H1 (cell line): ENCODE results near the gene IFT43. TPM values are rescaled to one million over a fixed set of nuclear protein-coding genes. Genes with fewer than 3 reads are reported as not detected.

ENCODE experiments used
- CTCF ChIA-PET: fragments of 300-600 bp; sonication (Branson Sonifier 250); formaldehyde crosslinking; loops from one replicate; lab custom pipeline; 2021; ENCODE audit not compliant: partially characterized antibody; lab: Charles Lee
- POLR2A ChIA-PET: fragments of 300-600 bp; sonication (Branson Sonifier 250); formaldehyde crosslinking; loops from one replicate; lab custom pipeline; 2021; ENCODE audit warnings: inconsistent platforms; ENCODE audit not compliant: partially characterized antibody; lab: Charles Lee
- DNase-seq, 2 experiments: peaks; one replicate each; pipeline versions ENCODE4 v3.0.0 to v3.0.0-alpha.2; 2010 to 2022; ENCODE audit warnings: low spot score in 2 of 2, low read depth in 1 of 2, mixed read lengths in 1 of 2
- FAIRE-seq: peaks from 2 replicates; lab custom pipeline; 2011; peaks lifted over from hg19 to GRCh38; lab: Jason Lieb, UNC
- H2AFZ ChIP-seq: 2 replicates; pipeline ENCODE4 v1.8.1; 2012; ENCODE audit warnings: low read length, inconsistent platforms
- H2AK5ac ChIP-seq: 2 replicates; pipeline ENCODE4 v1.6.1; 2013; ENCODE audit warnings: low read depth, low read length
- H2BK120ac ChIP-seq: replicated peaks from 2 replicates; pipeline ENCODE3; 2013; ENCODE audit warnings: low read depth, low read length, inconsistent platforms
- H2BK12ac ChIP-seq: 2 replicates; pipeline ENCODE4 v1.6.1; 2013; ENCODE audit warnings: low read depth, low read length
- H2BK15ac ChIP-seq: 2 replicates; pipeline ENCODE4 v1.6.1; 2013; ENCODE audit warnings: low read length
- H2BK20ac ChIP-seq: 2 replicates; pipeline ENCODE4 v1.6.1; 2013; ENCODE audit warnings: low read length
- H2BK5ac ChIP-seq: 2 replicates; pipeline ENCODE4 v1.6.1; 2013; ENCODE audit warnings: low read depth, low read length
- H3K14ac ChIP-seq: 2 replicates; pipeline ENCODE4 v1.6.1; 2013; ENCODE audit warnings: inconsistent platforms; ENCODE audit not compliant: insufficient read length
- H3K18ac ChIP-seq: 2 replicates; pipeline ENCODE4 v1.6.1; 2013; ENCODE audit warnings: low read length; ENCODE audit errors: extremely low read depth
- H3K23ac ChIP-seq: 2 replicates; pipeline ENCODE4 v1.6.1; 2013; ENCODE audit warnings: inconsistent platforms; ENCODE audit not compliant: insufficient read length
- H3K23me2 ChIP-seq: 2 replicates; pipeline ENCODE4 v1.6.1; 2013; ENCODE audit warnings: low read depth, low read length
- H3K27ac ChIP-seq: 2 replicates; pipeline ENCODE4 v1.6.1; 2011; ENCODE audit warnings: low read depth, low read length, inconsistent platforms
- H3K27me3 ChIP-seq, 4 experiments: replicated peaks in 1 of 4; 1 replicate in 1 of 4; 2 replicates in 3 of 4; pipeline versions ENCODE4 v1.6.1 to v1.8.1; 2011 to 2013; ENCODE audit warnings: low read length in 3 of 4, mild to moderate bottlenecking in 3 of 4, inconsistent platforms in 2 of 4, mixed read lengths in 2 of 4, moderate library complexity in 1 of 4; ENCODE audit not compliant: control insufficient read depth in 3 of 4, insufficient read depth in 3 of 4; ENCODE audit errors: extremely low read depth in 1 of 4
- H3K36me3 ChIP-seq, 4 experiments: 2 replicates each; pipeline versions ENCODE4 v1.6.1 to v1.8.1; 2011 to 2013; ENCODE audit warnings: mild to moderate bottlenecking in 4 of 4, low read length in 3 of 4, moderate library complexity in 2 of 4, control low read depth in 1 of 4, inconsistent platforms in 1 of 4; ENCODE audit not compliant: insufficient read depth in 4 of 4, control insufficient read depth in 2 of 4
- H3K4ac ChIP-seq: replicated peaks from 2 replicates; pipeline ENCODE3; 2013; ENCODE audit warnings: low read length, low read depth, mixed read lengths, inconsistent platforms; ENCODE audit not compliant: insufficient read length
- H3K4me1 ChIP-seq, 4 experiments: replicated peaks in 1 of 4; 1 replicate in 1 of 4; 2 replicates in 3 of 4; pipeline versions ENCODE4 v1.6.1 to v1.8.1; 2011 to 2013; ENCODE audit warnings: low read length in 3 of 4, inconsistent platforms in 2 of 4, mixed read lengths in 1 of 4; ENCODE audit not compliant: insufficient read depth in 4 of 4, control insufficient read depth in 3 of 4
- H3K4me2 ChIP-seq, 2 experiments: 2 replicates each; pipeline versions ENCODE4 v1.6.1 to v1.8.1; 2011 to 2013; ENCODE audit warnings: low read depth in 2 of 2, low read length in 2 of 2, control low read depth in 1 of 2, inconsistent platforms in 1 of 2, mild to moderate bottlenecking in 1 of 2; ENCODE audit not compliant: insufficient read depth in 1 of 2
- H3K4me3 ChIP-seq, 4 experiments: fragments of 200-600, 300-600 bp in 1 of 4; sonication (generic), shearing (Covaris generic), sonication (Bioruptor Twin) in 1 of 4; 2 replicates each; pipeline versions ENCODE4 v1.5.1 to v1.8.1; 2011 to 2016; ENCODE audit warnings: low read length in 4 of 4, low read depth in 3 of 4, control low read depth in 2 of 4, inconsistent platforms in 2 of 4, mild to moderate bottlenecking in 2 of 4, mixed read lengths in 1 of 4, moderate library complexity in 1 of 4; ENCODE audit not compliant: insufficient read depth in 2 of 4; ENCODE audit errors: extremely low read depth in 1 of 4
- H3K56ac ChIP-seq: replicated peaks from 2 replicates; pipeline ENCODE3; 2013; ENCODE audit warnings: low read depth, mild to moderate bottlenecking, mixed read lengths, low read length, inconsistent platforms; ENCODE audit not compliant: insufficient read length
- H3K79me1 ChIP-seq: 2 replicates; pipeline ENCODE4 v1.6.1; 2013; ENCODE audit warnings: low read depth, low read length, control low read depth
- H3K79me2 ChIP-seq, 2 experiments: 2 replicates each; pipeline versions ENCODE4 v1.6.1 to v1.8.1; 2012 to 2013; ENCODE audit warnings: low read length in 2 of 2, mild to moderate bottlenecking in 2 of 2, inconsistent platforms in 1 of 2; ENCODE audit not compliant: insufficient read depth in 2 of 2, control insufficient read depth in 1 of 2
- H3K9ac ChIP-seq, 4 experiments: replicated peaks in 1 of 4; 1 replicate in 1 of 4; 2 replicates in 3 of 4; pipeline versions ENCODE4 v1.6.1 to v1.8.1; 2011 to 2013; ENCODE audit warnings: low read depth in 3 of 4, low read length in 3 of 4, control low read depth in 2 of 4, mild to moderate bottlenecking in 2 of 4, moderate library complexity in 2 of 4, inconsistent platforms in 1 of 4; ENCODE audit errors: extremely low read depth in 1 of 4
- H3K9me3 ChIP-seq, 2 experiments: 2 replicates each; pipeline versions ENCODE4 v1.6.1 to v1.8.1; 2012 to 2013; ENCODE audit warnings: mild to moderate bottlenecking in 2 of 2, moderate library complexity in 2 of 2, control low read depth in 1 of 2, inconsistent platforms in 1 of 2, low read depth in 1 of 2, low read length in 1 of 2, mixed read lengths in 1 of 2; ENCODE audit not compliant: insufficient read depth in 2 of 2
- H4K20me1 ChIP-seq, 2 experiments: replicated peaks in 1 of 2; 2 replicates each; pipeline versions ENCODE3 to v1.8.1; 2011 to 2013; ENCODE audit warnings: inconsistent platforms in 2 of 2, low read length in 2 of 2, mild to moderate bottlenecking in 1 of 2; ENCODE audit not compliant: insufficient read depth in 2 of 2, control insufficient read depth in 1 of 2
- H4K5ac ChIP-seq: 2 replicates; pipeline ENCODE4 v1.6.1; 2013; ENCODE audit warnings: low read length, low read depth, mixed read lengths, inconsistent platforms; ENCODE audit not compliant: insufficient read length
- H4K8ac ChIP-seq: 2 replicates; pipeline ENCODE4 v1.8.0; 2013; ENCODE audit warnings: mild to moderate bottlenecking, moderate library complexity, low read length, inconsistent platforms; ENCODE audit not compliant: insufficient read depth; ENCODE audit errors: extremely low read depth
- H4K91ac ChIP-seq: replicated peaks from 2 replicates; pipeline ENCODE3; 2013; ENCODE audit warnings: low read length, mixed read lengths, inconsistent platforms; ENCODE audit not compliant: insufficient read length
- CBX5 ChIP-seq: fragments of 300-800, 300-1000 bp; sonication (generic); IDR thresholded peaks from 2 replicates; pipeline ENCODE4 v1.7.1; 2016; ENCODE audit warnings: antibody characterized with exemption, low read length, low read depth
- CEBPB ChIP-seq: IDR thresholded peaks from 2 replicates; pipeline ENCODE4 v1.6.1; 2012; ENCODE audit warnings: low read depth, low read length
- CTBP2 ChIP-seq: IDR thresholded peaks from 2 replicates; pipeline ENCODE4 v1.7.0; 2011; ENCODE audit warnings: borderline replicate concordance, mild to moderate bottlenecking, moderate library complexity, mixed read lengths, low read length; ENCODE audit not compliant: insufficient read depth, insufficient read length
- NANOG ChIP-seq: IDR thresholded peaks from 2 replicates; pipeline ENCODE4 v1.6.1; 2011; ENCODE audit warnings: low read length, low read depth, mild to moderate bottlenecking, inconsistent platforms; ENCODE audit not compliant: insufficient read depth, poor library complexity, severe bottlenecking
- SIX5 ChIP-seq: IDR thresholded peaks from 2 replicates; pipeline ENCODE4 v1.6.1; 2011; ENCODE audit warnings: mild to moderate bottlenecking, low read depth, low read length
- TCF12 ChIP-seq: IDR thresholded peaks from 2 replicates; pipeline ENCODE4 v1.6.1; 2011; ENCODE audit warnings: low read depth, mild to moderate bottlenecking, low read length
- ZNF274 ChIP-seq: IDR thresholded peaks from 2 replicates; pipeline ENCODE4 v1.7.0; 2012; ENCODE audit warnings: low read length, borderline replicate concordance; ENCODE audit errors: extremely low read depth
- WGBS, 2 experiments: shearing (Covaris generic) in 1 of 2; methylation state at CpG; one replicate each; pipeline versions ENCODE4 v1.1.6 to v1.1.7; 2013 to 2015; ENCODE audit warnings: low lambda C conversion rate in 2 of 2, mixed read lengths in 2 of 2, inconsistent platforms in 1 of 2, low coverage in 1 of 2, missing lambda C conversion rate in 1 of 2; ENCODE audit not compliant: insufficient replicate concordance in 2 of 2, insufficient coverage in 1 of 2, insufficient read length in 1 of 2; ENCODE audit errors: extremely low coverage in 1 of 2, missing lambda C conversion rate in 1 of 2; 5-methylcytosine and 5-hydroxymethylcytosine counted together
- polyA plus RNA-seq, 7 experiments: library from polyadenylated mRNA; depleted of rRNA in 3 of 7; stranded (reverse) in 5 of 7; unstranded in 2 of 7; fragments of >200 nt in 5 of 7; fragments of 200-250 nt in 2 of 7; gene quantifications; 1 replicate in 5 of 7; 2 replicates in 1 of 7; 4 replicates in 1 of 7; pipeline versions ENCODE4 v1.2.1 to v1.2.3, GENCODE V29; 2011 to 2013; ENCODE audit warnings: missing spikeins in 2 of 7, mixed read lengths in 2 of 7
- total RNA-seq: library from RNA; stranded (reverse); fragmentation: NEBNext Ultra II Directional; extraction: Animal tissue kit (Norgen Biotek cat#: 25700); gene quantifications from 2 replicates; pipeline ENCODE4 v1.2.1, GENCODE V29; 2021
- TF ChIP-seq, protein P1 (sequence below): IDR thresholded peaks from 2 replicates; pipeline ENCODE4 v1.6.1; 2012; ENCODE audit warnings: inconsistent platforms
- TF ChIP-seq, protein P2 (sequence below): IDR thresholded peaks from 2 replicates; pipeline ENCODE4 v1.6.1; 2011; ENCODE audit warnings: low read depth, mild to moderate bottlenecking, low read length; ENCODE audit not compliant: insufficient read depth

Gene IFT43
- total and polyA plus RNA-seq, 2 of the 8 experiments (the other 6 are each of a cell fraction or from before 2014, with no cell fraction given), result 17.0 to 20.8 TPM

DNA sequence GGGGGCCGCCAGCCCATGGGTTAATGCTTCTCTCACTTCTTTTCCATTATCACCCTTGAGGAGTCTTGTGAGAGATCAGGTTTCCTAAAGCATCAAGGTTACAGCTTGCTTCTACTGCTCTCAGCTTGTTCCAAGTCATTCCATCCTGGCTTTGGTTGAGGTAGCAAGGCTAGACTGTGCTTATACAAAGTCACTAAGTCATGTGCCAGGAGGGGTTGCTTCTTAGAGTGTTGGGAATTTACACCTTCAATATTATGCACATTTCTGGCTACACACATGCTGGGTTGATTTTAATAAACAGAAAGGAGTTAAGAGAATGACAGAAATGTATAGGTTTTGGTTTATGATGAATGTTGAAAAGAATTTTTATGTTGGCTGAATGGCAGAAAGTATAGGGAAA lies 21.8 kb downstream of the IFT43 start:
- POLR2A ChIA-PET, result no interaction called here

More for the DNA sequence above, 21.8 kb downstream of the IFT43 start:
- no peak overlapping the region for H3K4me2 ChIP-seq
- no peak overlapping the region for H3K4me3 ChIP-seq
- H3K79me1 ChIP-seq, result no peaks in the 10 kb centered on the region
- TF ChIP-seq TCF12 (no peak), CEBPB (no peak), CTBP2 (no peak), SIX5 (no peak), NANOG (no peak), CBX5 (no peak), ZNF274 (no peak)
- TF ChIP-seq, protein P1, sequence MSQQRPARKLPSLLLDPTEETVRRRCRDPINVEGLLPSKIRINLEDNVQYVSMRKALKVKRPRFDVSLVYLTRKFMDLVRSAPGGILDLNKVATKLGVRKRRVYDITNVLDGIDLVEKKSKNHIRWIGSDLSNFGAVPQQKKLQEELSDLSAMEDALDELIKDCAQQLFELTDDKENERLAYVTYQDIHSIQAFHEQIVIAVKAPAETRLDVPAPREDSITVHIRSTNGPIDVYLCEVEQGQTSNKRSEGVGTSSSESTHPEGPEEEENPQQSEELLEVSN, result no peak
- TF ChIP-seq, protein P2, sequence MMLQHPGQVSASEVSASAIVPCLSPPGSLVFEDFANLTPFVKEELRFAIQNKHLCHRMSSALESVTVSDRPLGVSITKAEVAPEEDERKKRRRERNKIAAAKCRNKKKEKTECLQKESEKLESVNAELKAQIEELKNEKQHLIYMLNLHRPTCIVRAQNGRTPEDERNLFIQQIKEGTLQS, result no peak
- H2AFZ ChIP-seq, result no peak overlapping the region
- H3K36me3 ChIP-seq, result peaks cover 0 to 7% (median 1%) of the 10 kb centered on the region in 4 experiments; a peak in 3 of 8 replicates
- DNase-seq (no peak), FAIRE-seq (no peak)
- H3K9me3 ChIP-seq, result no peaks in the 10 kb centered on the region
- H4K8ac ChIP-seq, result no peak overlapping the region
- no peak overlapping the region for H3K4ac ChIP-seq
- no peak overlapping the region for H3K18ac ChIP-seq
- H3K9ac ChIP-seq, result no peak overlapping the region
- no peaks in the 10 kb centered on the region for H4K20me1 ChIP-seq
- no peak overlapping the region for H2BK12ac ChIP-seq
- no peak overlapping the region for H2BK20ac ChIP-seq
- no peak overlapping the region for H3K27ac ChIP-seq
- H3K23me2 ChIP-seq, result no peaks in the 10 kb centered on the region
- H2BK120ac ChIP-seq, result no peak overlapping the region
- no peak overlapping the region for H3K14ac ChIP-seq
- no peaks in the 10 kb centered on the region for H3K4me1 ChIP-seq
- no peaks in the 10 kb centered on the region for H3K79me2 ChIP-seq
- H4K91ac ChIP-seq, result no peak overlapping the region
- H2AK5ac ChIP-seq, result no peak overlapping the region
- CTCF ChIA-PET, result interaction anchor here (0.7 to 1.2 kb wide), 3 partner anchors 10 to 391 kb away, joined by 3 to 4 read pairs (median 3); no protein-coding TSS in a partner anchor
- H2BK15ac ChIP-seq, result no peak overlapping the region
- no peak overlapping the region for H3K23ac ChIP-seq
- no peaks in the 10 kb centered on the region for H3K27me3 ChIP-seq
- no peak overlapping the region for H3K56ac ChIP-seq
- no peak overlapping the region for H4K5ac ChIP-seq
- 64% methylated on average over 1 of the region's 1 CpG; no CpG with 5 or more reads in 1 of the 2 experiments for WGBS, 2 experiments
- no peak overlapping the region for H2BK5ac ChIP-seq
